C4-2B (cell line): Measurements from ENCODE around the gene OR2W3.

Experiments
- ZFX ChIP-seq: fragments of 450-650 bp; IDR thresholded peaks from 2 replicates; pipeline ENCODE4 v1.6.1; 2017
- TF ChIP-seq, protein P1 (sequence below): fragments of 450-650 bp; conservative IDR thresholded peaks from 2 replicates; pipeline ENCODE4 v1.5.1; 2017; ENCODE audit warnings: mild to moderate bottlenecking

DNA sequence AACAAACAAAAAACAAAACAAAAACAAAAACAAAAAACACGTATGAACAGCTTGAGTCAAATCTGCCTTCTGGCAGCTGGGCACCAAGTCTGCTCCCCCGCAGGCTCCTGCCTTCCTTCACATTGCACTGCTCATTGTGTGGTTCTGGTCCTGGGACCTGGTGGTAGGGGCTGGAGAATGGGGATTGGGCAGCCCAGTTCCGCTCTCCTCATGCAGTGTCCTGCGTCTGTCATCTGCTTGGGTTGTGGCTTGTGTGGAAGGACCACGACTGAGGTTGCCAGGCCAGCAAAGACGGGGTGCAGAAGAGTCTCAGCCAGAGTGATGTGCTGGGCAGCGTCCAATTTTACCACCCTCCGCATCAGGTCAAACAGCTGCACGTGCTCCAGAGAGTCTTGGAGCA is 40.4 kb downstream of the OR2W3 start:
- TF ChIP-seq, protein P1, sequence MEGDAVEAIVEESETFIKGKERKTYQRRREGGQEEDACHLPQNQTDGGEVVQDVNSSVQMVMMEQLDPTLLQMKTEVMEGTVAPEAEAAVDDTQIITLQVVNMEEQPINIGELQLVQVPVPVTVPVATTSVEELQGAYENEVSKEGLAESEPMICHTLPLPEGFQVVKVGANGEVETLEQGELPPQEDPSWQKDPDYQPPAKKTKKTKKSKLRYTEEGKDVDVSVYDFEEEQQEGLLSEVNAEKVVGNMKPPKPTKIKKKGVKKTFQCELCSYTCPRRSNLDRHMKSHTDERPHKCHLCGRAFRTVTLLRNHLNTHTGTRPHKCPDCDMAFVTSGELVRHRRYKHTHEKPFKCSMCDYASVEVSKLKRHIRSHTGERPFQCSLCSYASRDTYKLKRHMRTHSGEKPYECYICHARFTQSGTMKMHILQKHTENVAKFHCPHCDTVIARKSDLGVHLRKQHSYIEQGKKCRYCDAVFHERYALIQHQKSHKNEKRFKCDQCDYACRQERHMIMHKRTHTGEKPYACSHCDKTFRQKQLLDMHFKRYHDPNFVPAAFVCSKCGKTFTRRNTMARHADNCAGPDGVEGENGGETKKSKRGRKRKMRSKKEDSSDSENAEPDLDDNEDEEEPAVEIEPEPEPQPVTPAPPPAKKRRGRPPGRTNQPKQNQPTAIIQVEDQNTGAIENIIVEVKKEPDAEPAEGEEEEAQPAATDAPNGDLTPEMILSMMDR: no peak
- no peak for TF ChIP-seq ZFX
